Measurements from ENCODE around the gene CX3CR1.

CX3CR1 gene, protein sequence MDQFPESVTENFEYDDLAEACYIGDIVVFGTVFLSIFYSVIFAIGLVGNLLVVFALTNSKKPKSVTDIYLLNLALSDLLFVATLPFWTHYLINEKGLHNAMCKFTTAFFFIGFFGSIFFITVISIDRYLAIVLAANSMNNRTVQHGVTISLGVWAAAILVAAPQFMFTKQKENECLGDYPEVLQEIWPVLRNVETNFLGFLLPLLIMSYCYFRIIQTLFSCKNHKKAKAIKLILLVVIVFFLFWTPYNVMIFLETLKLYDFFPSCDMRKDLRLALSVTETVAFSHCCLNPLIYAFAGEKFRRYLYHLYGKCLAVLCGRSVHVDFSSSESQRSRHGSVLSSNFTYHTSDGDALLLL

DNA sequence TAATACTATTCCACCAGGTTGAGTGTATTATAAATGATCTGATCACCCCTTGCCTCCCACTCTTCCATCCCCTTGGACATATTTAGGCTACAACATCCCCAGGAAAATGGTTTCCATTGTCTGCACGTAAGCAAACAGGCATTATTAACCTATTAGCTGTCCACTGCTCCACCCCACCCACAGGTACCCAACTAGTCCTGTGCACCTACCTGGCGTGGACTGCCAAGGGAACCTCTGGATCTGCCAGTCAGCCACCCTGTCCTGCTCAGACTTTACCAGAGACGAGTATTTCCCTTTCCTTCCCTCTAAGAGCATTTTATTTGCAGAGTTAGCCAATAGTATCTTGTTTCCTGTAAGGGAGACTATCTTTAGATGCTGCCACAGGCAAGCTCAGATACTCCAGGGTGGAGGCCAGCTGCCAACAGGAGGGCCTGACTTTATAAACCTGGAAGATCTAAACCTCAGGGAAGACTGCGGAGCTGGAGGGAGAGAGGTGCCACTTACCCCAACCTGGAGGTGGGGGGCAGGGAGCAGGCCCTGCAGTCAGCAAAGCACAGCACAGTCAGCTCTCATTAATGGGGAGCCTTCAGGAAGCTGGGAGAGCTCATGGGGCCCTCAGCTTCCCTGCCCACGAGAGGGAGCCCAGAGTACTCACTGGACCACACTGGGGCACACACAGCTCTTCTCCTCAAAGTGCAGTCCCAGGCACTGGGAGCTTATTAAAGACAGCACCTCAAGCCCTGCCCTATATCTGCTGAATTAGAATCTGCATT is at the start of gene CX3CR1:
Gene CX3CR1, minus strand, starts transcription at position 292 of the 773 bp plus-strand sequence. CDS start 13,527 bp downstream, outside the sequence.
- Histone ChIP-seq H3K36me3 (ENCODE audit: control insufficient read depth, insufficient read depth, low read length) (no peaks in the 10 kb centered on the region), H3K9me3 (ENCODE audit: control insufficient read depth, low read length) (no peaks in the 10 kb centered on the region), H3K27ac (no peak within 1 kb of the TSS), H2AFZ (no peak within 1 kb of the TSS), H3K4me1 (no peaks in the 10 kb centered on the region), H3K4me2 (ENCODE audit: low read length) (no peak within 1 kb of the TSS), H3K27me3 (ENCODE audit: control insufficient read depth, insufficient read depth, low read length) (no peaks in the 10 kb centered on the region), H3K79me2 (no peaks in the 10 kb centered on the region), H3K9ac (no peak within 1 kb of the TSS), H3K4me3 (ENCODE audit: low read depth, low read length) (no peak within 1 kb of the TSS)
- TF ChIP-seq, protein P1, sequence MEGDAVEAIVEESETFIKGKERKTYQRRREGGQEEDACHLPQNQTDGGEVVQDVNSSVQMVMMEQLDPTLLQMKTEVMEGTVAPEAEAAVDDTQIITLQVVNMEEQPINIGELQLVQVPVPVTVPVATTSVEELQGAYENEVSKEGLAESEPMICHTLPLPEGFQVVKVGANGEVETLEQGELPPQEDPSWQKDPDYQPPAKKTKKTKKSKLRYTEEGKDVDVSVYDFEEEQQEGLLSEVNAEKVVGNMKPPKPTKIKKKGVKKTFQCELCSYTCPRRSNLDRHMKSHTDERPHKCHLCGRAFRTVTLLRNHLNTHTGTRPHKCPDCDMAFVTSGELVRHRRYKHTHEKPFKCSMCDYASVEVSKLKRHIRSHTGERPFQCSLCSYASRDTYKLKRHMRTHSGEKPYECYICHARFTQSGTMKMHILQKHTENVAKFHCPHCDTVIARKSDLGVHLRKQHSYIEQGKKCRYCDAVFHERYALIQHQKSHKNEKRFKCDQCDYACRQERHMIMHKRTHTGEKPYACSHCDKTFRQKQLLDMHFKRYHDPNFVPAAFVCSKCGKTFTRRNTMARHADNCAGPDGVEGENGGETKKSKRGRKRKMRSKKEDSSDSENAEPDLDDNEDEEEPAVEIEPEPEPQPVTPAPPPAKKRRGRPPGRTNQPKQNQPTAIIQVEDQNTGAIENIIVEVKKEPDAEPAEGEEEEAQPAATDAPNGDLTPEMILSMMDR (IDR thresholded peaks at IDR 0.05), result no peak

DNA sequence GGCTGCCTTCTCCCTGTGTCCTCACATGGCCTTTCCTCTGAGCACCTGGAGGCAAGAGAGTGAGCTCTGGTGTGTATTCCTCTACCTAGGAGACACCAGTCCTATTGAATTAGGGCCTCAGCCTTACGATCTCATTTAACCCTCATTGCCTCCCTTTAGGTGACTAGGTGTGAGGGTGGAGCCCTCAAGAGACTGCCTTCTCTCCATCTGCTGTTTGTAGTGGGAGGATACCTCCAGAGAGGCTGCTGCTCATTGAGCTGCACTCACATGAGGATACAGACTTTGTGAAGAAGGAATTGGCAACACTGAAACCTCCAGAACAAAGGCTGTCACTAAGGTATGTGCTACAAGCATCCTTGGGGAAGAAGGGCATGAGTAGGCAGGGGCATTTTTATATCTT is 49.7 kb upstream of the CX3CR1 start, which contains the start of gene CCR8:
Gene CCR8, plus strand, starts transcription at position 217 of the 400 bp plus-strand sequence. CDS start 2,623 bp downstream, outside the sequence.
- no peaks in the 10 kb centered on the region for H3K79me2 ChIP-seq
- H2AFZ ChIP-seq, result no peak within 1 kb of the TSS
- no peak within 1 kb of the TSS for H3K4me3 ChIP-seq (ENCODE audit: low read depth, low read length)
- TF ChIP-seq, protein P1 (IDR thresholded peaks at IDR 0.05), result no peak
- H3K27ac ChIP-seq, result no peak within 1 kb of the TSS
- no peak within 1 kb of the TSS for H3K4me2 ChIP-seq (ENCODE audit: low read length)
- H3K9ac ChIP-seq, result no peak within 1 kb of the TSS
- no peaks in the 10 kb centered on the region for H3K9me3 ChIP-seq (ENCODE audit: control insufficient read depth, low read length)
- no peaks in the 10 kb centered on the region for H3K4me1 ChIP-seq
- no peaks in the 10 kb centered on the region for H3K36me3 ChIP-seq (ENCODE audit: control insufficient read depth, insufficient read depth, low read length)
- no peaks in the 10 kb centered on the region for H3K27me3 ChIP-seq (ENCODE audit: control insufficient read depth, insufficient read depth, low read length)

DNA sequence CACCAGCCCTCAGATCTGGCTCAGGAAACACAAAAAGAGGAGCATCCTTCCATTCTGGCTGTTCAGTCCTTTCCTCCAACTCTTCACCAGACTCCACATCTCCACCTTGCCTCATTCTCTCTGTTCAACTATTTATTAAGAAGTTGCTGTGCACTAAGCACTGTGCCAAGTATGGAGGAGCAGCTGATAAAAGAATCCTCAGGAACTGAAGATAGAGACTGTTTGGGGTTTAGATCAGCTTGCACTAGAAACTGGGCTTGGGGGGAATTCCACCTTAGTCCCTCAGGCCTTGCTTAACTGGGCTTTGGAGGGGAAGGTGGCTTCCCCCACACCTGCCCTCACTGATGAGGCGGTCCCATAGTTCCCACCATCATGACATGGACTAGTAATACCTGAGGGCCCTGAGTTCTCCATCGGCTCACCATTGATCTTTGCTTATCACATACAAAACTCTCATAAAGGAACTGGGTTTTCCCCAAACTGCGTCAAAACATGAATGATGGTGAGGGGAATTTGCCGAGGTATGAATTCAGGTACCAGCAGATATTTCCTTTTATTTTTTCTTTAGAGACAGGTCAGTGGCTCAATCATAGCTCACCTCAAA is 48.0 kb upstream of the CX3CR1 start:
- Histone ChIP-seq H3K27ac (no peak overlapping the region), H3K9me3 (ENCODE audit: control insufficient read depth, low read length) (no peaks in the 10 kb centered on the region), H3K36me3 (ENCODE audit: control insufficient read depth, insufficient read depth, low read length) (no peaks in the 10 kb centered on the region), H3K4me2 (ENCODE audit: low read length) (no peak overlapping the region), H3K79me2 (no peaks in the 10 kb centered on the region), H3K4me1 (no peaks in the 10 kb centered on the region), H3K9ac (no peak overlapping the region), H3K4me3 (ENCODE audit: low read depth, low read length) (no peak overlapping the region), H2AFZ (no peak overlapping the region), H3K27me3 (ENCODE audit: control insufficient read depth, insufficient read depth, low read length) (no peaks in the 10 kb centered on the region)
- TF ChIP-seq, protein P1 (IDR thresholded peaks at IDR 0.05), result no peak

DNA sequence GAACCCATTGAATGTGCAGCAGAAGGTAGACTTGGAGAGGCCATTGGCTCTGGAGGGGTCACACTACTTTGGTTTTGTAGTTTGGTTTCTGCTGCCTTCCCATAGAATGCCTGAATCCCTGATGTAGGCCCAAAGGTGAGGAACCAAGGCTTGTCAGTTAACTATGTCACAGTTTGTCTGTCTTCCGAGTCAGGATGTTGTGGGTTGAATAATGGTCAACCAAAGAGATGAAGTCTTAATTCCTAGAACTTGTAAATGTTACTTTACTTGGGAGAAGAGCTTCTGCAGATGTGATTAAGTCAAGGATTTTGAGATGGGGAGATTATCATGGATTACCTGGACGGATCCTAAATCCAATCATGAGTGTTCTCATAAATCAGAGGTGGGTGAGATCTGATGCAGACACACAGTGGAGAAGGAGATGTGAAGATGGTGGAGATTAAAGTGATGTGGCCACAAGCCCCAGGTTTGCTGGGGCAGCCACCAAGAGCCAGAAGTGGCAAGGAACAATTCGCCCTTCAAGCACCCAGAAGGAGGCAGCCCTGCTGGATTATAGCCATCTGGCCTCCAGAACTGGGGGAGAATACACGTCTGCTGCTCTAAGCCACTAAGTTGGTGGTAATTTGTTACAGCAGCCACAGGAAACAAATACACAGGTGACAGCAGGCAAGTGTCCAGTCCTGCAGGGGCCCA is 47.4 kb upstream of the CX3CR1 start:
- TF ChIP-seq, protein P1 (IDR thresholded peaks at IDR 0.05), result no peak
- H3K36me3 ChIP-seq (ENCODE audit: control insufficient read depth, insufficient read depth, low read length), result no peaks in the 10 kb centered on the region
- H2AFZ ChIP-seq, result no peak overlapping the region
- H3K27ac ChIP-seq, result no peak overlapping the region
- H3K4me3 ChIP-seq (ENCODE audit: low read depth, low read length), result no peak overlapping the region
- H3K27me3 ChIP-seq (ENCODE audit: control insufficient read depth, insufficient read depth, low read length), result no peaks in the 10 kb centered on the region
- no peaks in the 10 kb centered on the region for H3K4me1 ChIP-seq
- no peak overlapping the region for H3K4me2 ChIP-seq (ENCODE audit: low read length)
- H3K9ac ChIP-seq, result no peak overlapping the region
- no peaks in the 10 kb centered on the region for H3K79me2 ChIP-seq
- H3K9me3 ChIP-seq (ENCODE audit: control insufficient read depth, low read length), result no peaks in the 10 kb centered on the region
